NCI-H526 (cell line): Measurements from ENCODE around the gene NREP.
A peak's percentile ranks its signal among the peaks of the same experiment; 100 is the strongest.

Experiments
- DNase-seq, 2 experiments: peaks; one replicate each; lab custom pipeline; 2025; lab: John Stamatoyannopoulos, UW

The NREP gene

GRCh38 chr5:111765613-111766571, 8.9 kb upstream of the NREP start:
- DNase-seq, result no peak

GRCh38 chr5:111764019-111764418, 7.0 kb upstream of the NREP start:
- no peak for DNase-seq

DNA sequence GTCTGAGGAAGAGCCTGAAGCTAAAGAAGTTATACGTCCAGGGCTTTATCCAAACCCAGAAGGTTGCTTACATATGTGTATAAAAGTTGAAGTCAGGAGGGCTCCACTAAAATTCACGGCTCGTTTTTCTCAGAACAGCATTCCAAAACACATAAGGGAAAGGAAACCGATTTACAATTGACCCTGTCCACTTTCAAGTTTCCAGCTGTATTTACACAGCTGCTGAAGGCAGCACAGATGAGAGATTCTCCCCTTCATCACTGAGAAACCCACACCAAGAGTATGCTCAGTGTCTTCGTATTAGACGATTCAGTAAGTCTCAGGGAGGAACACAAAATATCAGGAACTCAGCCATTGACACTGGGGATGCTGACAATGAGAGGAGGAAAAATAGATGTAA, 5.9 kb upstream of the NREP start:
- DNase-seq, result peak; percentile 50

GRCh38 chr5:111758284-111758628, 1.3 kb upstream of the NREP start:
- DNase-seq, result no peak

DNA sequence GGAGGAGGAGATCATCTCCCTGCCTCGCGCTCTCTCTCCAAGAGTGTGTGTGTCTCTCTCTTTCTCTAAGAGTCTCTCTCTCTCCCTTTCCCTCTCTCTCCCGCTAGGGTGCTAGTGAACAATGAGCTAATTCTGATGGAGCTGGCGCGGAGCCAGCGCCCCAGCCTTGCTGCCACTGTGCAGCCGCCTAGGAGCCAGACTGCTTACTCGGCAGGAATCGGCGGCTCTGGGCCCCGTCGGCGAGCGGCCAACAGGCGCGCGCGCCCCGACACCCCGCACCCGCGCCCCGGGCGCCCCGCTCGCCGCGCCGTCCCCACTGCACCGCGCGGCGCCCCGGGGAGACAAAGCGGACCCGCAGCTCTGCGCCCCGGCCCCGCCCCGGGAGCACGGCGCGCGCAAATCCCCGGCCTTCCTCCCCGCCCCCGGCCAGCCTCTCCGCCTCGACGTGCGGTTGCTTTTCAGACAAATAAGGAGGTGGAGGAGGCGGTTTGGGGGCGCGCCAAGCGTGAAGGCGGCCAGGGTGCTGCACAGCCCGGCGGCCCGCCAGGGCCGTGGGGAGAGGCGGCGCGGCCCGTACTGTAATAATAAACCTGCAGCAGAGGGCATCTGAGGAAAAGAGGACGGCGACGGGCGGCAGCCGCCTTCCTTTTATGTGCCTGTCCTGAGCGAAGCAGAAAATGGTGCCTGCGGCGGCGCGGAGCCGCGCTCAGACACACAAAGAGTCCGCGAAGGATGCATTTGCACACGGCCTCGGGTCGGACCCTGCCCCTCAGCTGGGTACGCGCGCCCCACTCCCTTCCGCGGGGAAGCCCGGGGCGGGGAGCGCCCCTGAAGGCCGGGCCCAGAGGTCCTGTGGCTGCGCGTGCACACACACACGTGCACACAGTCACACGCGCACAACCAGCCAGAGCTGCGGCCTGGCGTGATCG, 625 bp upstream of the NREP start:
- DNase-seq, result peak; percentile 85 to 90

- DNase-seq, result peak; percentile 12 to 58
Observed at GRCh38 chr5:111755942-111756381, 1.0 kb downstream of the NREP start.

GRCh38 chr5:111755345-111755941, 1.6 kb downstream of the NREP start:
- peak in 1 of 2 experiments; percentile 58 for DNase-seq

GRCh38 chr5:111753884-111754589, 3.0 kb downstream of the NREP start:
- DNase-seq, result peak in 1 of 2 experiments; percentile 20

DNA sequence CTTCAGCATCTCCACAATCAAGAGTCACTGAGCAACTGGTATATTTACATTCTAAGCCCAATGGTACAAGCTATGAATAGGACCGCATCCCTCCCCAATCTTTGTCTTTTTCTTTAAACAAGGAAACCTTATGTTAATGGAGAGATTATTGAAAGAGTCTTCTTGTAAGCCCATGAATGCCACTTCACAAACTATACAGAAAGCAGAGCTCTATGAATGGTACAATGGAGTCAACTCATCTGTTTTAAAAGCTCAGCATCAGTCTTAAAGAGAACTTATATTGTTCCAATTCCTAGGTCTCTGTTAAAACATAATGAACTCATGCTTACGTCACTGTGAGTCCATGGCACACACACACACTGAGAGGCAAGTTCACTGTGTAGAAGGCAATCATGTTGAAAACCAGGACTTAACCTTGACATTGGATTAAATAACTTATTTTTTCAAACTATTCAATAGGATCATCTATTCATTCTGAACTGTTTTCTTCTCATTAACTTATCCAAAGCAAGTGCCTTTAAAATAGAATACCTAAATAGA, 4.5 kb downstream of the NREP start:
- DNase-seq, result no peak

- DNase-seq, result no peak
Observed at GRCh38 chr5:111749303-111750026, 7.5 kb downstream of the NREP start.

DNA sequence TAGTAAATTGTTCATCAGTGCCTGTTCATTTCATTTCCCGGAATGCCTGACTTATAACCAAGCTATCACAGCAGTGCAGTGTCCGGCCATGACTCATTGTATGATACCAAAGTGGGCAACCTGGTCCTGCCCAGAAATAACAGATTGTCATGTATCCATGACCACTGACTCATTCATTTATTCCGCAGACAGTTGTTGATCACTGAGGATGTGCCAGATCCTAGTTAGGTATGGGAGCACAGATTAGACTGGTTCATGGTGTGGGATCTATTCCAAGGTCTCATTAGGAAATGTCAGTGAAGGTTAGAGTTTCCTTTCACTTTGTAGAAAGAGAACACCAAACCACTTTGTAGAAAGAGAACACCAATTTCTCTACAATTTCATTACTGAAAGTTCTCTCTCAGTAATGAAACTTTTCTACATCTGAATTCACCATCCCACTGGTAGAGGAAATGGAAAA, 8.7 kb downstream of the NREP start:
- DNase-seq, result no peak

DNA sequence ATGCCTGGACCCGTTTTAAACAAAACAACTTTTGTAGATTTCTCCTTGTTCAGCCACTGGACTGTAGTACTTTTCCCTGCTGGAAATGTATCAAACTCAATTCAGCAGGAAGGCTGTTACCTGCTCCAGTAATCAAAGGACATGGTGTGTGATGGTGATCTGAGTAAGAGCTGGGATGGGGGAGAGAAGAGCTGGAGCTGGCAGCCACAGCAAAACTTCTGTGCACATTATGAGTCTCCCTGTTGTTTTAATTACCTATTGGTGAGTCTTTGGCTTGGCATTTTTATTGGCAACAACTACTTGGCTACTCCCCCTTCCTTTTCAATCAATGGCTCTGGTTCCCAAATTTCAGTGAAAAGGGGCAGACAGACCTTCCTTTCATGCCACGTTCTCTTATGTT, 9.7 kb downstream of the NREP start:
- peak in 1 of 2 experiments; percentile 9 for DNase-seq

GRCh38 chr5:111746791-111747190, 10.2 kb downstream of the NREP start:
- no peak for DNase-seq

DNA sequence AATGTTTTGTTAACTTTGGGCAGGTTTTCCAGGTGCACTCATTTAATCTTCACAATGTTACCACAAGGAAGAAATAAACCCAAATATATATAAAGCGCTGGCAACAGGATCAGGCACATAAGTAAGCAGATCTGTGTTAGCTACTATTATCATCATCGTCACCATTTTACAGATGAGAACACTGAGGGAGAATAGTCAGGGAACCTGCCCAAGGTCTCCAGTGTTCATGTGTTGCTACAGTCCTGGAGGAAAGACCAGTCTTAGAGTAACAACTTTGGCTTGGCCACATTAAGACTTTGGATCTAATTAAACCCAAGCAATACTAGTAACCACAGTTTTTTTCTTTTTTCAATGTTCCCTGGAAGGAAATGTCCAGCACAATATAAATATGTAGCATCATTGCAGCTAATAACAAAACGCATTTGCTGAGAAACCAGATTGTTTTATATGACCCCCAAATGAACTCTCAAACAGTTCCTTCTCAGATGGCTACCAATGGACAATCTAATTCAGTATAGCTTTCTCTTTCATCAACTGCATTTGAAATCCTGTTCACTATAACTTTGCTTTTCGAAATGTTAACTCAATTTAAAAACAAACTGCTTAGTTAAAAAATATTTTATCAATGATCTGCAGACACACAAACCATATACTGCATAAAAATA, 11.8 kb downstream of the NREP start:
- DNase-seq, result no peak

GRCh38 chr5:111744455-111744854, 12.5 kb downstream of the NREP start:
- DNase-seq, result peak in 1 of 2 experiments; percentile 21

DNA sequence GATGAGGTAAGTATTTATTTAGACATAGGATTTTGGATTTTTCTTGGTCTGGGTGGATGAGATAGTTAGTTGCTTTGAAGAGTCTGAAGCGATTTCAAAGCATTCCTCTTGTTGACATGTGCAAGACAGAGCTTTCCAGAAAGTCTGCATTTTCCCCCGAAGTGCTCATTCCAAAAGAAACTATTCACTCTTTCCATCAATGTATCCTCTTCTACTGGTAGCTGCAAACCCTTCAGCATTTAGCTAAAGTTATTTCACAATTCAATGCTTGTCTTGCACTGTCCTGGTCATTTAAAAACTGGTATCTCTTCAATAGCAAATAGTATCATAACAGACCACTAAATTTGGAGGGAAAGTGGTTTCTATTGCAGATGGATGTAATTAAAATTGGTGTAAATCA, 13.0 kb downstream of the NREP start:
- DNase-seq, result no peak

- DNase-seq, result no peak
Observed at GRCh38 chr5:111743512-111743911, 13.5 kb downstream of the NREP start.

GRCh38 chr5:111742177-111742994, 14.6 kb downstream of the NREP start:
- no peak for DNase-seq

DNA sequence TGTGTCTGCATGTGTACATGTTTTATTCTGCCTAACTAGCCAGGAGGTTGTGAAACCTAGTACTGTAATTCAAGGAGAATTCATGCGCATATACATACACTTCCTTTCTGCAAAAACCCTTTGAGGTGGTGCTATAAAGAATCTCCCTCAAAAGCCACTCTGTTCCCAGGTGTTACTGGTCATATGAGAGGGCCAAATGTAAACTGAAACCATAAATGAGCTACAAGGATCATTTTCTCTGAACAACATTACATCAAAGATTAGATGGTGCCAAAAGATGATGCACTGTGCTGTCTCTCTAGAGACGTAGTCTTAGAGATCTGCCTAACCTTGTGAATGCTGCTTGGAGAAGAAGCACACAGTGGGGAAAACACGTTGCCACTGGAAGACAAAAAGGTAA, 15.7 kb downstream of the NREP start:
- peak in 1 of 2 experiments; percentile 43 for DNase-seq
